Measurements from ENCODE around the gene TMEM272.

- TF ChIP-seq, protein P1, sequence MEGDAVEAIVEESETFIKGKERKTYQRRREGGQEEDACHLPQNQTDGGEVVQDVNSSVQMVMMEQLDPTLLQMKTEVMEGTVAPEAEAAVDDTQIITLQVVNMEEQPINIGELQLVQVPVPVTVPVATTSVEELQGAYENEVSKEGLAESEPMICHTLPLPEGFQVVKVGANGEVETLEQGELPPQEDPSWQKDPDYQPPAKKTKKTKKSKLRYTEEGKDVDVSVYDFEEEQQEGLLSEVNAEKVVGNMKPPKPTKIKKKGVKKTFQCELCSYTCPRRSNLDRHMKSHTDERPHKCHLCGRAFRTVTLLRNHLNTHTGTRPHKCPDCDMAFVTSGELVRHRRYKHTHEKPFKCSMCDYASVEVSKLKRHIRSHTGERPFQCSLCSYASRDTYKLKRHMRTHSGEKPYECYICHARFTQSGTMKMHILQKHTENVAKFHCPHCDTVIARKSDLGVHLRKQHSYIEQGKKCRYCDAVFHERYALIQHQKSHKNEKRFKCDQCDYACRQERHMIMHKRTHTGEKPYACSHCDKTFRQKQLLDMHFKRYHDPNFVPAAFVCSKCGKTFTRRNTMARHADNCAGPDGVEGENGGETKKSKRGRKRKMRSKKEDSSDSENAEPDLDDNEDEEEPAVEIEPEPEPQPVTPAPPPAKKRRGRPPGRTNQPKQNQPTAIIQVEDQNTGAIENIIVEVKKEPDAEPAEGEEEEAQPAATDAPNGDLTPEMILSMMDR (conservative IDR thresholded peaks at IDR 0.05; ENCODE audit: low read depth, low read length), result no peak
- TF ChIP-seq POLR2A (IDR thresholded peaks at IDR 0.05; ENCODE audit: low read depth, low read length) (no peak), MXI1 (IDR thresholded peaks at IDR 0.05; ENCODE audit: borderline replicate concordance, low read depth, low read length) (no peak), RAD21 (IDR thresholded peaks at IDR 0.05; ENCODE audit: low read length) (no peak), BHLHE40 (IDR thresholded peaks at IDR 0.05; ENCODE audit: low read depth, low read length) (no peak), MAZ (IDR thresholded peaks at IDR 0.05; ENCODE audit: borderline replicate concordance, low read depth, low read length) (no peak), USF2 (IDR thresholded peaks at IDR 0.05; ENCODE audit: low read depth, low read length) (no peak), RFX5 (IDR thresholded peaks at IDR 0.05; ENCODE audit: low read depth, low read length) (no peak), ELK1 (IDR thresholded peaks at IDR 0.05; ENCODE audit: borderline replicate concordance, low read depth, low read length) (no peak), SMC3 (IDR thresholded peaks at IDR 0.05; ENCODE audit: low read depth, low read length) (no peak)
Measured at GRCh38 chr13:51785712-51786424, 59.1 kb downstream of the TMEM272 start.
